Left colon (tissue), 2 donors: ENCODE data around the gene SESN1. TPM values are rescaled to one million over a fixed set of nuclear protein-coding genes. Genes with fewer than 3 reads are reported as not detected.
"Not testable (repeated sequence)": the region's sequence is repeated elsewhere in the genome, so short reads cannot be mapped to it uniquely, and the experiment has no call there.

Experiments used
- ATAC-seq: fragments of 200-7000 bp; cut with Tn5 transposase; one replicate; pipeline ENCODE4 v1.9.1; 2020; ENCODE audit warnings: mild to moderate bottlenecking, moderate library complexity
- DNase-seq, 2 donors: peaks; one replicate each; pipeline ENCODE4 v3.0.0-alpha.2; 2020
- intact Hi-C, 2 donors: fragments of 100-400 bp; cut with DNase I in 1 of 2; cut with micrococcal nuclease in 1 of 2; formaldehyde crosslinking; loops; one replicate each; pipeline versions ENCODE4 v1.11.2 to v1.14.0; 2022; cut with DNase I, micrococcal nuclease
- total RNA-seq, 2 donors: library from RNA; stranded (reverse); fragmentation: NEBNext Ultra II Directional; extraction: Animal tissue kit (Norgen Biotek cat#: 25700); gene quantifications; one replicate each; pipeline ENCODE4 v1.2.1, GENCODE V29; 2021
- donor health status: DM: no; HTN: no; CAD: no.
- donor health status: DM: yes; HTN: yes; CAD: no.

Gene SESN1
- total RNA-seq, 2 donors from 2014 or later, result 20.4 to 27.5 TPM

DNA sequence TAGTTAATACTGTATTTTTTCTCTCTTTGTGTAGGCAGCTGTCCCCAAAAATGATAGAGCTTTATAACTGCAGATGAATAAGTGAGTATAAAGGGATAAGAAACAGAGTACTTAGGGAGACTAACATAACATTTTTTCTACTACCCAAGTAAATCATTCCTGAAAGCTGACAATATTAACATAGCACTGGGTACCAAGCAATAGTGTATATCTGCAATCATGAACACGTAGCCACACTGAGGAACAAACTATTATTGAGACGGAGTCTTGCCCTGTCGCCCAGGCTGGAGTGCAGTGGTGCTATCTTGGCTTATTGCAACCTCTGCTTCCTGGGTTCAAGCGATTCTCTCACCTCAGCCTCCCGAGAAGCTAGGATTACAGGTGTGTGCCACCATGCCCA is 105.9 kb downstream of the SESN1 start:
- no peak for ATAC-seq
- no peak for DNase-seq
- intact Hi-C loops, result no loop called here

DNA sequence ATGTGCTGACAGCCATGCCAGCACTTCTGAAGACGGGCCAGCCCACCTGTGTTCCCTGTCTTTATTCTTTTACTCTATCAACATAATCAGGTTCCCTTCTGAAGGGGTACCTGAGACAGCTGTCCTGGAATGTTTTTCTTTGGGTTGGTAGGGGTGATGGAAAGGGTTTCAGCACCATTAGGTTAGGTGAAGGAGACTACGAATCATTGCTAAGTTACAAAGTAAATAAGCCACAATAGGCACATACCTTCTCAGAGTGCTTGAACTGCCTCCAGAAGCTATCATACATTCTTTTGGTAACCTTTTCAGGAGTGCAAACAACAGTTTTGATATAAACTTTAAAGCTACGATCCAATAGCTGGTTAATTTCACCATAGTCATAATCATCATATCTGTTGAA is 106.3 kb downstream of the SESN1 start:
- intact Hi-C loops, result no loop called here
- DNase-seq (no peak), ATAC-seq (no peak)

DNA sequence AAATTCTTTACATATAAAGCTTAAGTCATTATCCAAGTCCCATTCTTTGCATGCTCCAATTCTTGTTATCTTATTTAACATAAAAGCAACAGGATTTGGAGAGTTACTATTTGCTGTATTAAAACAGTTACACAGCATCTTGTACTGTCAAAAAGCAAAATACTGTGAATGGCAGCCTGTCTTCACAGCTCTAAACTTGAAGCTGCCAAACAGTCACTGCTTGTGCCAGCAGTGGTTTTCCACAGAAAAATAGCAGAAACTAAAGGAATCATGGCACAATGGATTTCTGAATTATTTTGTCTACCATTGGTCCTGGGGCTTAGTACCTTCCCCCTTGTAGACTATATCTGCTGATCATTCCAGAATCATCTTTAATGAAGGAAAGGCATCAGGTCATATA is 107.5 kb downstream of the SESN1 start:
- DNase-seq (no peak), ATAC-seq (no peak)
- intact Hi-C loops, result no loop called here

DNA sequence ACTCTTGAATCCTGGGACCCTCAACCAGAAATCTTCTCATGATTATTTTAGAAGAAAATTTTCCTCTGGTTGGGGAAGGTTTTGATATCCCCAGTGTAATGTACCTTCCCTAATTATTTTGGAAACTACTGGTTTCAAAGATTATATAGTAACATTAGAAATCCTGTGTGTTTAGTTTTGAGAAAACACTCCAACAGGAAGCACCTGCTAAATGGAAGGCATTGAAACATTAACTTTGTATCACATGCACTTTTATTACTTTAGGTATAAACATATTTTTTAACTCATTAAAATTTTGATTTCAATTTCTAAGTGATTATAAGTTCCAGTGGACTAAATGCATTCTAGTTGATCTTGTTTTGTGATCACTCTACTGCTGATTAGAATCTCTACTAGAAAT is 109.3 kb downstream of the SESN1 start:
- ATAC-seq, result no peak
- intact Hi-C loops, result no loop called here

DNA sequence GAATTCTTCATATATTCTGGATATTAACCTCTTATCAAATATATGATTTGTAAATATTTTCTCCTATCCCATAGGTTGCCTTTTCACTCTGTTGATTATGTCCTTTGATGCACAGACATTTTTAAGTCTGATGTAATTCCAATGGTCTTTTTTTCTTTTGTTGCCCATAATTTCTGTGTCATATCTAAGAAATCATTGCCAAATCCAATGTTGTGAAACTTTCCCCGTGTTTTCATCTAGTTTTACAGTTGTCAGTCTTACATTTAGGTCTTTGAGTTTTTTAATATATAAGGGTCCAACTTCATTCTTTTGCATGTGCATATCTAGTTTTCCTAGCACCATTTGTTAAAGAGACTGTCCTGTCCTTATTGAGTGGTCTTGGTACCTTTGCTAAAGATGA is 111.5 kb downstream of the SESN1 start:
- no peak for ATAC-seq
- intact Hi-C loops, result no loop called here
- no peak for DNase-seq

More for the DNA sequence above, 109.3 kb downstream of the SESN1 start:
- no peak for DNase-seq

DNA sequence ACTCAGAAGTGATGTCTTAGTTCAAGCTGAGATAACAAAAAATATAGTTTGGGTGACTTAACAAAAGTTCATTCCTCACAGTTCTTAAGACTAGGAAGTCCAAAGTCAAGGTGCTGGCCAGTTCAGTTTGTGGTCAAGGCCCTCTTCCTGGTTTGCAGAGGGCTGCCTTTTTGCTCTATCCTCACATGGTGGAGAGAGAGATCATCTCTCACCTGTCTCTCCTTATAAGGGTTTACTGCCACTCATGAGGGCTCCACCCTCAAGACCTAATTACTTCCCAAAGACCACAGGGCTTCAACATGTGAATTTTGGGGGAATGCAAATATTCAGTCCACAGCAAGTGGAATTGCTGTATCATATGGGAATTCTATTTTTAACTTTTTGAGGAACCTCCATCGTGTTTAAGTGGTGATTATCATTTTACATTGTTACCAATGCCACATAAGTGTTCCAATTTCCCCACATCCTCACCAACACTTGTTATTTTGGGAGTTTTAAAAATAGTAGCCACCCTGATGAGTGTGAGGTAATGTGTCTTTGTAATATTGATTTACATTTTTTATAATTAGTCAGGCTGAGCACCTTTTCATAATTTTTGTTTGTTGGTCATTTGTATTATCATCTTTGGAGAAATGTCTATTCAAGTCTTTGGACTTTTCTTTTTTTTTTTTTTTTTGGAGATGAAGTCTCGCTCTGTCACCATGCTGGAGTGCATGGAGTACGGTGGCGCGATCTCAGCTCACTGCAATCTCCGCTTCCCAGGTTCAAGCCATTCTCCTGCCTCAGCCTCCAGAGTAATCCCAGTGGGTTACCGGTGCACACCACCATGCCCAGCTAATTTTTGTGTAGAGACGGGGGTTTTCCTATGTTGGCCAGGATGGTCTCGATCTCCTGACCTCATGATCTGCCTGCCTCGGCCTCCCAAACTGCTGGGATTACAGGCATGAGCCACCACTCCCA is 112.2 kb downstream of the SESN1 start:
- intact Hi-C loops, result no loop called here
- no peak for DNase-seq

DNA sequence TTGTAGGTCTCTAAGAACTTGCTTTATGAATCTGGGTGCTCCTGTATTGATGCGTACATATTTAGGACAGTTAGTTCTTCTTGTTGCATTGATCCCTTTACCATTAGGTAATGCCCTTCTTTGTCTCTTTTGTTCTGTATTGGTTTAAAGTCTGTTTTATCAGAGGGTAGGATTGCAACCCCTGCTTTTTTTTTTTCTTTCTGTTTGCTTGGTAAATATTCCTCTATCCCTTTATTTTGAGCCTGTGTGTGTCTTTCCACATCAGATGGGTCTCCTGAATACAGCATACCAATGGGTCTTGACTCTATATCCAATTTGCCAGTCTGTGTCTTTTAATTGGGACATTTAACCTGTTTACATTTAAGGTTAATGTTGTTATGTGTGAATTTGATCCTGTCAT is 116.0 kb downstream of the SESN1 start:
- DNase-seq, intact Hi-C loops, ATAC-seq: not testable (repeated sequence)

More for the DNA sequence above, 112.2 kb downstream of the SESN1 start:
- peak; percentile 47 for ATAC-seq

DNA sequence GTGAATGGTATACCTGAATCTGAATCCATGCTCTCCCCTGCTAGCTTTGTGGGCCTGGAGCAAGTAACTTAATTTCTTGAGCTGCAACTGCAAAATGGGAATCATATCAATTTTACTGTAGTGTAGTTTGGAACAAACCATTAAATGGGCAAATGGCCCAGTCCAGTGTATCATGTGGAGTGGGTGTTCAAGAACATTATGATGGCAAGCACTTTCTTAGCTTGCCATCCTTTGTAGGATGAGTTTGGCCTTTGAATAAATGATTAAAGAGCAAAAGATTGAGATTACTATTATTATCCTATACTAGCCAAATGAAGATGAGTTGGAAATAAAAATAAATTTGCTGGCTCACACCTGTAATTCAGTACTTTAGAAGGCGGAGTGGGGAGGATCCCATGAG is 120.4 kb downstream of the SESN1 start:
- no peak for DNase-seq
- no peak for ATAC-seq
- intact Hi-C loops, result no loop called here

DNA sequence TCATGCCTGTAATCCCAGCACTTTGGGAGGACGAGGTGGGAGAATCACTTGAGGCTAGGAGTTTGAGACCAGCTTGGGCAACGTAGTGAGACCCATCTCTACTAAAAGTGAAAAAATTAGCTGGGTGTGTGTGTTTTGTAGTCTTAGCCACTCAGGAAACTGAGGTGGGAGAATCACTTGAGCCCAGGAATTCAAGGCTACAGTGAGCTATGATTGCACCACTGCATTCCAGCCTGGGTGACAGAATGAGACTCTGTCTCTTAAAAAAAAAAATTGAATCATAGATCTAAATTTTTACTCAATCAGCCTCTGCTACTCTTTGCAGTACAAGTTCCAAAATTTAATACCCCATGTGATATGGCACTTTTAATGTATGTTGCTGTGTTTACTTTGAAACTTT is 124.9 kb downstream of the SESN1 start:
- DNase-seq (no peak), ATAC-seq (no peak)
- intact Hi-C loops, result no loop called here

DNA sequence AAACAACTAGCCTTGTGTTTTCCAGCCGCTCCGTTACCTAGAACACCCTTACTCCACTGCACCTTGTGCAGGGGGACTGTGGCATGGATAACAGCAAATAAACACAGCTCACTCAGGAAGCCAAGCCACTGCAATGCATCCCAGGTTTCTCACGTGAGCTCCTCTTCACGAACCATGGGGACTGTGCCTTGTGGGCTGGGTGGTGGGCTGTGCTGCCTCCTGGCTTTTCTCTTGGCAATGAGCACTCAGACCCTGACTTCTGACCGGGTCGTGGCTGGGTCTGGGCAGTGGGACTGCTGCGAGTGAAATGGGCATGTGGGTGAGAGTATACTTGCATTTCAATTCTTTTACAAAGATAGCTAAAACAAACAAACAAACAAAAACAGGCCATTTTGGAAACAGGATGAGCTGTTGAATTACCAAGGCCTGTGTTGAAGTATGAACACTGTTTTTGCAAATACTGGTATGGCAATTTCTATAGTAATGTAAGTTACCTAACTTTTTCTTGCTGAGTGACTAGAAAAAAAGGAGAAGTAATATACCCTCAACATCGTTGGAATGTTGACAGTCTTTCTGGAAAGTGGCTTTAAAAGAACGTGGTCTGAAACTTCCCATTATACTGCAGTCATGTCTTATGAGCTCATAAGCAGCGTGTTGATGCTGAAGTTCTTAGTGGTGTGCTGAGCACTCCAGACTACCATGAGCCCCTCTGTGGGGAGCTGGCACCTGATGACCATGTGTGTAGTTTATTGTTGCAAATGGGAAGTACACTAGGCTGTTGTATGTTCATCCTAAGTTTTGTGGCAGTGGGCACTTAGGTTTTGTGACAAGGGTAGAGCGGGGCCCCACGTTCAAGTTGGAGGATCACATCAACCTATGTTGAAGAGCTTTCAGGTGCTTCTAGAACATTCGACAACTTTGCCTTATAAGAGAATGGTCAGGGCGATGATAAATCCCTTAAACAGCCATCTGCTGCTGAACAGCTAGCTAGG is 126.0 kb downstream of the SESN1 start:
- DNase-seq, result no peak
- intact Hi-C loops, result no loop called here
- no peak for ATAC-seq

DNA sequence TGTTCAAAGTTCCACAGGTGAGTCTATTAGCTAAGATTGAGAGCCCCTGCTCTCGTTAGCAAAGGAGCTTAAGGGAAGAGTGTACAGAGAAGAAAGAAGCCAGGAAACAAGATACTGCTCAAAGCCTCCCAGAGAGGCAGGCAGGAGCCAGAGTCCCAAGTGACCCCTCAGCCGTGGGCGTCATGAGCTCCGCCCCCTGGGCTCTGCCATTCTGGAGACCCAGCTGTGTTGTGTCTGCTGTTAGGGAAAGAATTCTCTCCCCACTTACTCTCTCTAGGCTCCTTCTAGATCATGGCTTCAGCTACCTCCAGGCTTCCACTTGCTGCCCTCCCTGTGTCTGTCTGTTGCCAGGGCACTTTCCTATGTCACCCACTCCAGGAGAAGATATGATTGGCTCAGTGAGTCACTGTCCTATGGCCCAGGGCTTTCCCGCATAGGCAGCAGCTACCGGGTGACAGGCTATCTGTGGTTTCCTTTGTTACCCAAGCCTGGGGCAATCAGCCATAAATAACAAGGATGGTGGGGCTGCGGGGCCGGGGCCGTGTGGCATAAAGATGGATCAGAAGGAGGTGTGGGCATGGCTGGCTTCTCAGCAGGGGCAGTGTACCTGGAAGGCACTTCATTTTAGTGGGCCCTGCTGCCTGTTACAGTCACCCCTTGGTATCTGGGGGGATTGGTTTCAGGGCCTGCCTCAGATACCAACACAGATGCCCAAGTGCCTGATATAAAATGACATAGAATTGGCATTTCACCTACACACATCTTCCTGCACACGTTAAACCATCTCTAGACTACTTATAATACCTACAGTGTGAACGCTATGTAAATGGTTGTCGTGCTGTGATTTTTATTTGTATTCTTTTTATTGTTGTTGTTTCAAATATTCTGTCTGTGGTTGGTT is 127.5 kb downstream of the SESN1 start:
- no peak for DNase-seq
- intact Hi-C loops, result no loop called here
- no peak for ATAC-seq

DNA sequence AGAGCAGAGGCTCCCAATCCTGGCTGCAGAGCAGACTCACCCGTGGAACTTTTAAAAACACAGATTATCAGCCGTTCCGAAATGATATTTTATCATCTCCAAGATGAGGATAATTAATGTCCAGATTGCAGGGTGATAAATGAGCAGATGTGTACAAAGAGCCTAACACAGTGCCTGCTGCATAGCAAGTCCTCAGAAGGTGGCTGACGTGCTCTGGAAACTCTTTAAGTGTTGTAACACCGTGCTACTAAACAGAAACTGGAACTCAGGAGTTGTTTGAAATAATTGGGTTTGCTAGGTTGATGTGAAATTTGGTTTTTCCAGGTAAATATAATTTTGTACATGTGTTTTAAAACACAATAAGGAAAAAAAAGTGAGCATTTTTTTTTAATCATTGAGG is 128.4 kb downstream of the SESN1 start:
- ATAC-seq (no peak), DNase-seq (no peak)
- intact Hi-C loops, result no loop called here

DNA sequence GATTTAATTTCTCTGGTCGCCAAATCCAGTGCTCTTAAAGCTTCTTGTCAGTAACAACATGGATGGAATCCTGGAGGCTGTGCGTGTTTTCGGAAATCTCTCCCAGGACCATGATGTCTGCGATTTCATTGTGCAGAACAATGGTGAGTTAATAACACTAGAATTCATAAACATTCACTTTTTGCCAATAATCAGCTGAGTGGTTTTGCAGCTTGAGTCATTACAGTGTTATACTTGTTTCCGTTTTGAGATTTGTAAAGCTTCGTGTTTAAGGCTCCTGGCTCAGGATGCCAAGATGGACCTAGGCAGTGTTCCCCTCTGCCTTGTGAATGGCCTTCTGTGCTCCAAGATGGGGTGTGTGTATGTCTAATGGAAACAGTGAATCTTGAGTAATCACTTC is 132.7 kb downstream of the SESN1 start:
- DNase-seq (no peak), ATAC-seq (no peak)
- intact Hi-C loops, result no loop called here

DNA sequence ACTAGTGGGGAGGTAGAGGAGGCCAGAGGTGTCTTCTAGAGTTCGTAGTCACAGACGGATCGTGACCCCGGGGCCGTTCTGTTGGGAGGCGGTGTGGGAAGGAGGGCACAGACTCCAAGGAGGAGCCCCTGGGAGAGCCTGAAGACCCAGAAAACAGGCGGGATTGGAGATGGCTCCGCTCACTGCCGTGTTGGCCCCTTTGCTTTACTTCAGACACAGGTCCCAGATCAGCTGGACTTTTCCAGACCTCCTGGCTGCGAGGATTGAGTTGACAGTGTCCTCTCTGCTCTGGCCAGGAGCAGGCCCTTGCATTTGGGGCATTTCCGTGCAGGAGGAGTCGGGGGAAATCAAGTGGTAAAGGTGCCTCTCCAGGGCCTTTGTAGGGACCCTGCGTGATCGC is 133.6 kb downstream of the SESN1 start:
- no peak for DNase-seq
- intact Hi-C loops, result no loop called here
- no peak for ATAC-seq

DNA sequence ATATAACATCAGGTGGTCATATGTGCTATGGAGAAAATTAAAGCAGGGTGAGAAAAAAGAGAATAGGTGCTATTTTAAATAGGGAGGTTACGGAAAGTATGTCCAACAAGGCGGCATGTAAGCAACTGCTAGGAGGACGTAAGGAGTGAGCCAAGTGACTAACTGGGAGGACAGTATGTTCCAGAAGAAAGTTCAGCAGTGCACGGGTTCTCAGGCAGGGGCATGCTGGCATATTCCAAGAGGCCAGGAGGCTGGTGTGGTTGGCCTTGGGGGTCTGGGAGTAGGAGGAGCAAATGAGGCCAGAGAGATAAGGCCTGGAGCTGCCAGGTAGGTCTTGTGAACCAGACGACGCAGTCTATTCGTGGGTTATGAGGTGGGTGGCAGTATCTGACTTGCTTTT is 134.0 kb downstream of the SESN1 start:
- intact Hi-C loops, result no loop called here
- DNase-seq, result no peak
- ATAC-seq, result no peak

DNA sequence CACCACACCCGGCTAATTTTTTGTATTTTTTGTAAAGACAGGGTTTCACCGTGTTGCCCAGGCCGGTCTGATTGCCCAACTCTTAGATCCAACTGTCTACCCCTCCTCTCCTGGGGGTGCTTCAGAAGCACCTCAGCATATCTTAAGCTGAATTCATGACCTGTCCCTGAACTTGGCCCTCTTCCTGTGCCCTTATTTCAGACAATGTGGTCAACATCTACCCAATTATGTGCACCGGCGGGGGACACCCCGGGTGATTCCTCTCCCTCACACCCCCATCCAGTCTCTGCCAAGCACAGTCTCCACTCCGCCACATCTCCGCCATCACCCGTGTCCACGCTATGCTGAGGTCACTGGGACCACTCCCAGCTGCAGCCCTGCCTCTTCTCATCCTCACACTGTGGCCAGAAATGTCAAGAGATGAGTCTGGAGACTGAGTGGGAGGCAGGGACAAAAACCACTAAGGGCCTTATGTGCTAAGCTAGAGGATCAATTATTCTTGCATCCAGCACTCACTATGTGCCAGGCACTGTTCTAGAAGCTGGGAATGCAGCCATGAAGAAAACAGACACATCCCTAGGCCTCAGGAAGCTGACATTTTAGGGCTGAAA is 134.6 kb downstream of the SESN1 start:
- DNase-seq, result no peak
- no peak for ATAC-seq
- intact Hi-C loops, result no loop called here

DNA sequence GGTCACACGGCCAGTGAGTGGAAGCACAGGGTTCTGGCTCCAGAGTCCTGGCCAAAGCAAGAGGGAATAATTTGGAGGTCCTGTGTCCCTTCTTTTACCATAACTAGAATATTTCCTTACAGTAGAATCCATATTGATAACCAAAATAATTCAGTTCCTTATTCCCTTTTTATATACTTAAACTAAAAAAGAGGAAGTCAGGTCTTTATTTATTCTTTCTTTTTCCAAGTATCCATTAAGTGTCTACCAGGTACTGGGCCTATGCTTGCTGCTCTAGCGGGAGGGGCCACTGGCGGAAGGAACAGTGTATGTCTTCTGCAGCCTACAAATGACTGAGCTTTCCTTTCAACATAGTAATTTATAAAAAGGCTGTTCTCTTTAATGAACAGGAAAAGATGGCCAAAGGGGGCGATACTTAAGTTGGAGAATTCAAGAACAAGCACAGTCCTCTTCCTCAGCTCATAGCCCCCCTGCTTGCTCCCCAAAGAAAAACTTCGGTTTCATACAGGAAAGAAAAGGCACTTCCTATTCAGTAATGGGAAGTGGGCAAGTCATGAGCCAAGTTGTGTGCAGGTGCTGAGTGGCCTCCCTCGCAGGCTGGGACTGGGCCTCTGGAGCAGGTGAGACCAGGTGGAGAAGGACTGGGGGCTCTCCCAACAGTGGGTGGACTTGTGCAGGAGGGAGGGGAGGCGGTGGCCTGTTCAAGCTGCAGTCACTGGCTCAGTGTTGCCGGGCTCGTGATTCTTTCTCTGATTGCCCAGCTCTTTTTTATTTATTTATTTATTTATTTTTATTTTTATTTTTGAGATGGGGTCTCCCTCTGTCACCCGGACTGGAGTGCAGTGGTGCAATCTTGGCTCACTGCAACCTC is 135.5 kb downstream of the SESN1 start:
- no peak for ATAC-seq
- no peak for DNase-seq
- intact Hi-C loops, result no loop called here
